Liver (tissue), 9 donors: ENCODE data around the gene WDR37. TPM values are rescaled to one million over a fixed set of nuclear protein-coding genes. Genes with fewer than 3 reads are reported as not detected.

Experiments used
- DNase-seq: peaks from one replicate; pipeline ENCODE4 v3.0.0-alpha.2; 2017; ENCODE audit warnings: low spot score
- H3K27ac ChIP-seq, 2 donors: one replicate each; pipeline ENCODE4 v1.7.0; 2013; ENCODE audit warnings: inconsistent platforms in 2 of 2, low read length in 2 of 2, control low read depth in 1 of 2, low read depth in 1 of 2, mild to moderate bottlenecking in 1 of 2
- H3K27me3 ChIP-seq, 4 donors: one replicate each; pipeline versions ENCODE4 v1.6.1 to v1.7.0; 2013; ENCODE audit warnings: low read length in 3 of 4, inconsistent platforms in 1 of 4, mild to moderate bottlenecking in 1 of 4, moderate library complexity in 1 of 4; ENCODE audit not compliant: control insufficient read depth in 4 of 4, insufficient read depth in 4 of 4
- H3K36me3 ChIP-seq, 4 donors: one replicate each; pipeline versions ENCODE4 v1.6.1 to v1.7.0; 2013; ENCODE audit warnings: low read length in 3 of 4, mild to moderate bottlenecking in 3 of 4, low read depth in 1 of 4, moderate library complexity in 1 of 4; ENCODE audit not compliant: control insufficient read depth in 4 of 4, insufficient read depth in 3 of 4
- H3K4me1 ChIP-seq, 4 donors: one replicate each; pipeline versions ENCODE4 v1.6.1 to v1.7.0; 2013; ENCODE audit warnings: low read length in 3 of 4, mild to moderate bottlenecking in 3 of 4, moderate library complexity in 1 of 4; ENCODE audit not compliant: control insufficient read depth in 4 of 4, insufficient read depth in 4 of 4
- H3K4me3 ChIP-seq, 3 donors: one replicate each; pipeline versions ENCODE4 v1.6.1 to v1.7.0; 2013; ENCODE audit warnings: low read length in 3 of 3, control low read depth in 1 of 3, low read depth in 1 of 3, mild to moderate bottlenecking in 1 of 3
- H3K9ac ChIP-seq, 2 donors: one replicate each; pipeline ENCODE4 v1.7.0; 2013; ENCODE audit warnings: low read length in 2 of 2, mild to moderate bottlenecking in 2 of 2, moderate library complexity in 2 of 2, control low read depth in 1 of 2, low read depth in 1 of 2
- H3K9me3 ChIP-seq, 4 donors: one replicate each; pipeline versions ENCODE4 v1.6.1 to v1.7.0; 2013; ENCODE audit warnings: low read length in 3 of 4; ENCODE audit not compliant: control insufficient read depth in 4 of 4
- EGR1 ChIP-seq, 2 donors: IDR thresholded peaks; 2 replicates each; pipeline ENCODE4 v1.6.1; 2016 to 2018; ENCODE audit warnings: antibody characterized with exemption in 2 of 2, low read depth in 2 of 2
- FOXA1 ChIP-seq: IDR thresholded peaks from 2 replicates; pipeline ENCODE4 v1.6.1; 2016; ENCODE audit warnings: antibody characterized with exemption
- GABPA ChIP-seq, 2 donors: IDR thresholded peaks in 1 of 2; conservative IDR thresholded peaks in 1 of 2; 2 replicates each; pipeline ENCODE4 v1.6.1; 2016; ENCODE audit warnings: antibody characterized with exemption in 2 of 2, mild to moderate bottlenecking in 1 of 2, moderate library complexity in 1 of 2
- HNF4A ChIP-seq, 2 donors: conservative IDR thresholded peaks; 2 replicates each; pipeline ENCODE4 v1.6.1; 2016; ENCODE audit warnings: antibody characterized with exemption in 2 of 2, mild to moderate bottlenecking in 2 of 2
- HNF4G ChIP-seq: IDR thresholded peaks from 2 replicates; pipeline ENCODE4 v1.6.1; 2016; ENCODE audit warnings: antibody characterized with exemption
- JUND ChIP-seq, 2 donors: IDR thresholded peaks; 2 replicates each; pipeline ENCODE4 v1.6.1; 2016; ENCODE audit warnings: antibody characterized with exemption in 2 of 2
- NR2F2 ChIP-seq: IDR thresholded peaks from 2 replicates; pipeline ENCODE4 v1.6.1; 2016; ENCODE audit warnings: antibody characterized with exemption
- RAD21 ChIP-seq, 2 donors: IDR thresholded peaks; 2 replicates each; pipeline ENCODE4 v1.6.1; 2016; ENCODE audit warnings: antibody characterized with exemption in 2 of 2, mild to moderate bottlenecking in 2 of 2
- RXRA ChIP-seq, 2 donors: IDR thresholded peaks; 2 replicates each; pipeline ENCODE4 v1.6.1; 2017 to 2018; ENCODE audit warnings: antibody characterized with exemption in 2 of 2, mild to moderate bottlenecking in 1 of 2
- SP1 ChIP-seq: IDR thresholded peaks from 2 replicates; pipeline ENCODE4 v1.6.1; 2018; ENCODE audit warnings: antibody characterized with exemption, mild to moderate bottlenecking
- YY1 ChIP-seq: IDR thresholded peaks from 2 replicates; pipeline ENCODE4 v1.6.1; 2016; ENCODE audit warnings: antibody characterized with exemption, mild to moderate bottlenecking
- WGBS: extraction: QIAGEN DNeasy Blood & Tissue Kit; methylation state at CpG from one replicate; pipeline ENCODE4 v1.1.7; 2013; 5-methylcytosine and 5-hydroxymethylcytosine counted together
- polyA plus RNA-seq, 2 donors: library from polyadenylated mRNA; stranded (reverse) in 1 of 2; unstranded in 1 of 2; fragments of 200-250 nt in 1 of 2; fragments of >200 nt in 1 of 2; fragmentation: Nextera tagmentation in 1 of 2; extraction: Ambion mirVana in 1 of 2; gene quantifications; one replicate each; pipeline versions ENCODE4 v1.2.1 to v1.2.3, GENCODE V29; 2013 to 2015
- total RNA-seq, 2 donors: library from RNA; depleted of rRNA; stranded (reverse); fragments of >200 nt; gene quantifications; one replicate each; pipeline ENCODE4 v1.2.3, GENCODE V29; 2014
- TF ChIP-seq, protein P1 (sequence below): IDR thresholded peaks from 2 replicates; pipeline ENCODE4 v1.6.1; 2016; ENCODE audit warnings: antibody characterized with exemption, mild to moderate bottlenecking
- TF ChIP-seq, protein P2 (sequence below): IDR thresholded peaks from 2 replicates; pipeline ENCODE4 v1.6.1; 2016; ENCODE audit warnings: antibody characterized with exemption
- TF ChIP-seq, protein P3 (sequence below): IDR thresholded peaks from 2 replicates; pipeline ENCODE4 v1.6.1; 2016; ENCODE audit warnings: antibody characterized with exemption
- TF ChIP-seq, protein P4 (sequence below): IDR thresholded peaks from 2 replicates; pipeline ENCODE4 v1.6.1; 2016; ENCODE audit warnings: antibody characterized with exemption
- TF ChIP-seq, protein P5 (sequence below): fragments of 150-350 bp; IDR thresholded peaks from 2 replicates; pipeline ENCODE4 v1.5.1; 2017; ENCODE audit warnings: improper control_type of control experiment, low read depth, low read length; ENCODE audit not compliant: missing input control
- donor health status: healthy.
- donor health status: healthy.
- donor health status: healthy.
- donor health status: healthy.
- donor health status: healthy.

The WDR37 gene
- total and polyA plus RNA-seq, 4 donors: 3.6 to 12.1 (median 5.6) TPM

DNA sequence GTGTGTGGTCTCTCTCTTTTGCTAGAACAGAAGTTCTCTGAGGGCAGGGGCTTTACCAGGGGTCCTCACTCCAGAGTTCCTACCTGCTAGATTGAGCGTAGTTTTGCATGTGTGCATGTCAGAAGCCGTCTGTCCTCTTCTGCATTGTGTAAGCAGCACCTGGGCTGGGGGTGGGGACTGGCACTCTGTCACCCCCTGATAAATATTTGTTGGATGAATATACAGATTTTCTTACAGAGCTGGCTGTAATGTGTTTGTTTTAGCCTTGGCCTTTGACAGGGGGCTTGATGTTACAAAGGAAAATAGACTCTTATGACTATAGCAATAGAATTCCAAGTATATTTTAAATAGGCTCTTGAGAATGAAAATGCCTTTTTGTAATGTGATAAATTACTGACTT lies 46.6 kb downstream of the WDR37 start:
- Histone ChIP-seq H3K4me3 (no peak overlapping the region), H3K9ac (no peak overlapping the region), H3K4me1 (no peaks in the 10 kb centered on the region), H3K27me3 (no peaks in the 10 kb centered on the region), H3K9me3 (no peaks in the 10 kb centered on the region), H3K27ac (no peak overlapping the region), H3K36me3 (peaks cover 14 to 75% (median 51%) of the 10 kb centered on the region in 4 donors)
- 97% methylated on average over 2 of the region's 2 CpGs for WGBS
- no peak for DNase-seq
- TF ChIP-seq, protein P1, sequence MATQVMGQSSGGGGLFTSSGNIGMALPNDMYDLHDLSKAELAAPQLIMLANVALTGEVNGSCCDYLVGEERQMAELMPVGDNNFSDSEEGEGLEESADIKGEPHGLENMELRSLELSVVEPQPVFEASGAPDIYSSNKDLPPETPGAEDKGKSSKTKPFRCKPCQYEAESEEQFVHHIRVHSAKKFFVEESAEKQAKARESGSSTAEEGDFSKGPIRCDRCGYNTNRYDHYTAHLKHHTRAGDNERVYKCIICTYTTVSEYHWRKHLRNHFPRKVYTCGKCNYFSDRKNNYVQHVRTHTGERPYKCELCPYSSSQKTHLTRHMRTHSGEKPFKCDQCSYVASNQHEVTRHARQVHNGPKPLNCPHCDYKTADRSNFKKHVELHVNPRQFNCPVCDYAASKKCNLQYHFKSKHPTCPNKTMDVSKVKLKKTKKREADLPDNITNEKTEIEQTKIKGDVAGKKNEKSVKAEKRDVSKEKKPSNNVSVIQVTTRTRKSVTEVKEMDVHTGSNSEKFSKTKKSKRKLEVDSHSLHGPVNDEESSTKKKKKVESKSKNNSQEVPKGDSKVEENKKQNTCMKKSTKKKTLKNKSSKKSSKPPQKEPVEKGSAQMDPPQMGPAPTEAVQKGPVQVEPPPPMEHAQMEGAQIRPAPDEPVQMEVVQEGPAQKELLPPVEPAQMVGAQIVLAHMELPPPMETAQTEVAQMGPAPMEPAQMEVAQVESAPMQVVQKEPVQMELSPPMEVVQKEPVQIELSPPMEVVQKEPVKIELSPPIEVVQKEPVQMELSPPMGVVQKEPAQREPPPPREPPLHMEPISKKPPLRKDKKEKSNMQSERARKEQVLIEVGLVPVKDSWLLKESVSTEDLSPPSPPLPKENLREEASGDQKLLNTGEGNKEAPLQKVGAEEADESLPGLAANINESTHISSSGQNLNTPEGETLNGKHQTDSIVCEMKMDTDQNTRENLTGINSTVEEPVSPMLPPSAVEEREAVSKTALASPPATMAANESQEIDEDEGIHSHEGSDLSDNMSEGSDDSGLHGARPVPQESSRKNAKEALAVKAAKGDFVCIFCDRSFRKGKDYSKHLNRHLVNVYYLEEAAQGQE: no peak
- TF ChIP-seq, protein P2, sequence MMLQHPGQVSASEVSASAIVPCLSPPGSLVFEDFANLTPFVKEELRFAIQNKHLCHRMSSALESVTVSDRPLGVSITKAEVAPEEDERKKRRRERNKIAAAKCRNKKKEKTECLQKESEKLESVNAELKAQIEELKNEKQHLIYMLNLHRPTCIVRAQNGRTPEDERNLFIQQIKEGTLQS: no peak
- TF ChIP-seq YY1: no peak
- TF ChIP-seq EGR1 (IDR thresholded peaks at IDR 0.05; ENCODE audit: low read depth in 2 of 2): no peak
- TF ChIP-seq FOXA1: no peak
- no peak for TF ChIP-seq NR2F2
- TF ChIP-seq GABPA (IDR thresholded peaks at IDR 0.05 in 1 of 2, conservative IDR thresholded peaks at IDR 0.05 in 1 of 2): no peak
- TF ChIP-seq RXRA (IDR thresholded peaks at IDR 0.05): no peak
- no peak for TF ChIP-seq HNF4G
- TF ChIP-seq, protein P3, sequence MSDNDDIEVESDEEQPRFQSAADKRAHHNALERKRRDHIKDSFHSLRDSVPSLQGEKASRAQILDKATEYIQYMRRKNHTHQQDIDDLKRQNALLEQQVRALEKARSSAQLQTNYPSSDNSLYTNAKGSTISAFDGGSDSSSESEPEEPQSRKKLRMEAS: no peak
- TF ChIP-seq SP1: no peak
- no peak for TF ChIP-seq HNF4A (conservative IDR thresholded peaks at IDR 0.05)

DNA sequence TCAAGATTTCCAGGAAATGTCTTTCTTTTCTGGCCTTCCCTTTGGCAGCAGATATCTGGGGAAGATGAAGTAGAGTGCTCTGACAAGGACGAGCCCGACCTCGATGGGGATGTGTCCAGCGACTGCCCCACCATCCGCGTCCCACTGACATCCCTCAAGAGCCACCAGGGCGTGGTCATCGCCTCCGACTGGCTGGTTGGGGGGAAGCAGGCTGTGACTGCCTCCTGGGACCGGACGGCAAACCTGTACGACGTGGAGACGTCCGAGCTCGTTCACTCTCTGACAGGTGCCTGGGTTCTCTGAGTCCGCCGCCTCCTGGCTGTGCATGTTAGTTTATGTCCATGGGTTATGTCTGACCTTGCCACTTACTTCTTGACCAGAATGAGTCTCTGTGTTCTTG lies 47.4 kb downstream of the WDR37 start:
- H3K9ac ChIP-seq: no peak overlapping the region
- no peak for TF ChIP-seq NR2F2
- no peak for TF ChIP-seq HNF4G
- TF ChIP-seq, protein P4, sequence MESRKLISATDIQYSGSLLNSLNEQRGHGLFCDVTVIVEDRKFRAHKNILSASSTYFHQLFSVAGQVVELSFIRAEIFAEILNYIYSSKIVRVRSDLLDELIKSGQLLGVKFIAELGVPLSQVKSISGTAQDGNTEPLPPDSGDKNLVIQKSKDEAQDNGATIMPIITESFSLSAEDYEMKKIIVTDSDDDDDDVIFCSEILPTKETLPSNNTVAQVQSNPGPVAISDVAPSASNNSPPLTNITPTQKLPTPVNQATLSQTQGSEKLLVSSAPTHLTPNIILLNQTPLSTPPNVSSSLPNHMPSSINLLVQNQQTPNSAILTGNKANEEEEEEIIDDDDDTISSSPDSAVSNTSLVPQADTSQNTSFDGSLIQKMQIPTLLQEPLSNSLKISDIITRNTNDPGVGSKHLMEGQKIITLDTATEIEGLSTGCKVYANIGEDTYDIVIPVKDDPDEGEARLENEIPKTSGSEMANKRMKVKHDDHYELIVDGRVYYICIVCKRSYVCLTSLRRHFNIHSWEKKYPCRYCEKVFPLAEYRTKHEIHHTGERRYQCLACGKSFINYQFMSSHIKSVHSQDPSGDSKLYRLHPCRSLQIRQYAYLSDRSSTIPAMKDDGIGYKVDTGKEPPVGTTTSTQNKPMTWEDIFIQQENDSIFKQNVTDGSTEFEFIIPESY: no peak
- TF ChIP-seq, protein P5, sequence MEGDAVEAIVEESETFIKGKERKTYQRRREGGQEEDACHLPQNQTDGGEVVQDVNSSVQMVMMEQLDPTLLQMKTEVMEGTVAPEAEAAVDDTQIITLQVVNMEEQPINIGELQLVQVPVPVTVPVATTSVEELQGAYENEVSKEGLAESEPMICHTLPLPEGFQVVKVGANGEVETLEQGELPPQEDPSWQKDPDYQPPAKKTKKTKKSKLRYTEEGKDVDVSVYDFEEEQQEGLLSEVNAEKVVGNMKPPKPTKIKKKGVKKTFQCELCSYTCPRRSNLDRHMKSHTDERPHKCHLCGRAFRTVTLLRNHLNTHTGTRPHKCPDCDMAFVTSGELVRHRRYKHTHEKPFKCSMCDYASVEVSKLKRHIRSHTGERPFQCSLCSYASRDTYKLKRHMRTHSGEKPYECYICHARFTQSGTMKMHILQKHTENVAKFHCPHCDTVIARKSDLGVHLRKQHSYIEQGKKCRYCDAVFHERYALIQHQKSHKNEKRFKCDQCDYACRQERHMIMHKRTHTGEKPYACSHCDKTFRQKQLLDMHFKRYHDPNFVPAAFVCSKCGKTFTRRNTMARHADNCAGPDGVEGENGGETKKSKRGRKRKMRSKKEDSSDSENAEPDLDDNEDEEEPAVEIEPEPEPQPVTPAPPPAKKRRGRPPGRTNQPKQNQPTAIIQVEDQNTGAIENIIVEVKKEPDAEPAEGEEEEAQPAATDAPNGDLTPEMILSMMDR: no peak
- TF ChIP-seq, protein P1: no peak
- no peak for TF ChIP-seq RAD21 (IDR thresholded peaks at IDR 0.05)
- TF ChIP-seq, protein P3: no peak
- no peak for TF ChIP-seq GABPA (IDR thresholded peaks at IDR 0.05 in 1 of 2, conservative IDR thresholded peaks at IDR 0.05 in 1 of 2)
- no peak for TF ChIP-seq JUND (IDR thresholded peaks at IDR 0.05)
- H3K27ac ChIP-seq: no peak overlapping the region
- 97% methylated on average over 18 of the region's 18 CpGs for WGBS
- no peaks in the 10 kb centered on the region for H3K9me3 ChIP-seq
- no peaks in the 10 kb centered on the region for H3K27me3 ChIP-seq
- DNase-seq: no peak
- H3K4me1 ChIP-seq: no peaks in the 10 kb centered on the region
- H3K36me3 ChIP-seq: peaks cover 14 to 76% (median 56%) of the 10 kb centered on the region in 4 donors
- H3K4me3 ChIP-seq: no peak overlapping the region
